ENCODE results near the gene BLTP3B. TPM values are rescaled to one million over a fixed set of nuclear protein-coding genes. Genes with fewer than 3 reads are reported as not detected.

The BLTP3B gene
- total RNA-seq, 6 experiments from 2014 or later: 28.5 to 34.2 (median 33.4) TPM

DNA sequence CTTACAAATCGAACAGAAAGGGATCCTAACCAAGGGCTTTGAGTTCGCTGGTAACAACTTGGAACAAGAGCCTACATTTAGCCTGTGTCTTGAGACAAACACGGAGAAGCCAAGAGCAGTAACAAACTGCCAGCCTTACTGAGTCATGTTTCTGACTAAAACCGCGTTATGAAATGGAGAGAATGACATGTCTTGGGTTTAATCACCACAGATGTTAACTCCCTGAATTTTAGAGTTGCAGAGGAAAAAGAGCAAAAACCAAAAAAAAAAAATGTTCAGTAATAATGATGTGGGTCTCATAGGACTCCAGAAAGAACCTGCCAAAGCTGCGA is 1.0 kb downstream of the BLTP3B start:
- Mint-ChIP-seq H3K27me3 (ENCODE audit: insufficient read depth) (peaks cover 4% of the 10 kb centered on the region), H3K27ac (peak overlapping the region; percentile 99), H3K4me1 (ENCODE audit: low read depth) (peaks cover 51% of the 10 kb centered on the region), H3K36me3 (ENCODE audit: low read depth) (no peaks in the 10 kb centered on the region), H3K4me3 (peak overlapping the region; percentile 99), H3K9me3 (no peaks in the 10 kb centered on the region)
- no peak for TF ChIP-seq CTCF (IDR thresholded peaks at IDR 0.05)
- DNase-seq: peak; percentile 86

DNA sequence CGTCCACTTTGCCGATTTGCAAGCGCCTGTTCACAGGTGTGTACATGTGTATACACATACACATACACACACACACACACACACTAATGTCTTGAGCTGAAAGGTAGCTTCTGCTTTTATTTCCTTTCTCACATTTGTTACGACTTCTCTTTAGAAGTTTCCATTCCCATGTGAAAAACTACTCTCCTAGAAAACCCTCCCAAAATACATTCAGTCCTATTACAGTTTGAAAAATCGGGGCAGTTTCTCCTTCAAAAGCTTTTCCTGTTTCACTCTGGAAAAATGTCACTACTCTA is 3.9 kb downstream of the BLTP3B start:
- Mint-ChIP-seq H3K36me3 (ENCODE audit: low read depth) (no peaks in the 10 kb centered on the region), H3K9me3 (no peaks in the 10 kb centered on the region), H3K27me3 (ENCODE audit: insufficient read depth) (peaks cover 3% of the 10 kb centered on the region), H3K27ac (peak overlapping the region; percentile 70), H3K4me1 (ENCODE audit: low read depth) (peaks cover 57% of the 10 kb centered on the region), H3K4me3 (peak overlapping the region; percentile 57)
- no peak for TF ChIP-seq CTCF (IDR thresholded peaks at IDR 0.05)
- DNase-seq: no peak

DNA sequence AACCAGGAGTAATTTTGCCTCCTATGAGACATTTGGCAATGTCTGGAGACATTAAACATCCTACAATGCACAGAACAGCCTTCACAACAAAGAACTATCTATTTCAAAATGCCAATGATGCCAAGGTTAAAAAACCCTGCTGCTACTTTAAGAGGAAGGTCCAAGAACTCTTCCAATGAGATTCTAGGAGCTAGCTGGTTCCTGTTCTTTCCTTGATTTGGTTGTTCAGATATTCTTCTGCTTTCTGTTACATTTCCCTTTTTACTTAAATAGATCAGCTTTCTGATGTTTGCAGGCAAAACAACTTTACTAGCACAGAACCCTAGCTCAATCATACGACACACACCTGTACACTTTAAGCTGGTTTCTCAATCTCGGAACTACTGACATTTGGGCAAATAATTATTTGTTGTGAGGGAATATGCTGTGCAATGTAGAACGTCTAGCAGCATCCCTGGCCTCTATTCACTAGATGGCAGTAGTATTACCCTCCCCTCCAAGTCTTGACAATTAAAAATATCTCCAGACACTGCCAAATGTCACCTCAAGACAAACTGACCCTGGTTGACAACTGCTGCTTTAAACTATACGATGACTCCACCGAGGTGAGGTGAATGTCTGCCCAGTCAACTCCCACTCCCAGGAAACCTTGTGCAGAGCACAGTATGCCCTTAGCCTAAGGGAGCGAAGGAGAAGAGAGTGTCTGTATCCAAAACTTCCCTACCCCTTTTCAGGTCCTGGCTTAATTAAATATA is 4.4 kb downstream of the BLTP3B start:
- TF ChIP-seq CTCF (IDR thresholded peaks at IDR 0.05): peak; percentile 48
- H3K27me3 Mint-ChIP-seq (ENCODE audit: insufficient read depth): peaks cover 3% of the 10 kb centered on the region
- H3K27ac Mint-ChIP-seq: peak overlapping the region; percentile 70
- H3K9me3 Mint-ChIP-seq: no peaks in the 10 kb centered on the region
- peaks cover 3% of the 10 kb centered on the region; the same call in 1 of the 2 replicates for H3K36me3 Mint-ChIP-seq (ENCODE audit: low read depth)
- H3K4me3 Mint-ChIP-seq: peak overlapping the region; percentile 57; the same call in 1 of the 2 replicates
- H3K4me1 Mint-ChIP-seq (ENCODE audit: low read depth): peaks cover 52% of the 10 kb centered on the region
- no peak for DNase-seq

- H3K36me3 Mint-ChIP-seq (ENCODE audit: low read depth): peaks cover 11% of the 10 kb centered on the region
- peaks cover 44% of the 10 kb centered on the region for H3K4me1 Mint-ChIP-seq (ENCODE audit: low read depth)
- DNase-seq: no peak
- TF ChIP-seq CTCF (IDR thresholded peaks at IDR 0.05): no peak
- H3K27ac Mint-ChIP-seq: no peak overlapping the region
- no peaks in the 10 kb centered on the region for H3K9me3 Mint-ChIP-seq
- H3K27me3 Mint-ChIP-seq (ENCODE audit: insufficient read depth): no peaks in the 10 kb centered on the region
- no peak overlapping the region for H3K4me3 Mint-ChIP-seq
Measured at GRCh38 chr12:100133200-100133599, 9.5 kb downstream of the BLTP3B start.

DNA sequence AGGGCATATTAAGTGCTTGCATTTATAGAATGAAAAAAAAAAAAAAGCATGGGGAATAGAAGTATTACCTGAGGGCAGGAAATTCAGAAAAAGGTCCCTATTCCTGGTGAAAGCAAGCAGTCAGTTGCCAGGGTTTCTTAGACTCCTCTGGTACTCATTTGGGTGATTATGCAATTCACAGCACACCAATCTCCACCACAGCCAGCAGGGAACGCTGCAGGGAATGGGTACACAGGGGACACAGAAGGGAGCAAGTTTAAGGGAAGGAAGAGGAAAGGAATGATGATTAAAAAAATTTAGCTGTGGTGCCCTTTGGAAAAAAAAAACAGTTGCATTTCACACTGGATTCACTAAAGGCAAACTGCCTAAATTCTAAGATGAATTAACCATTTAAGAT is 14.2 kb downstream of the BLTP3B start:
- TF ChIP-seq CTCF (IDR thresholded peaks at IDR 0.05): peak; percentile 60
- Mint-ChIP-seq H3K27me3 (ENCODE audit: insufficient read depth) (no peaks in the 10 kb centered on the region), H3K9me3 (no peaks in the 10 kb centered on the region), H3K4me3 (peak overlapping the region; percentile 50), H3K36me3 (ENCODE audit: low read depth) (peaks cover 11% of the 10 kb centered on the region), H3K4me1 (ENCODE audit: low read depth) (peaks cover 41% of the 10 kb centered on the region), H3K27ac (peak overlapping the region; percentile 82)
- peak; percentile 53 for DNase-seq
